ENCODE data around the gene DUSP10. TPM values are rescaled to one million over a fixed set of nuclear protein-coding genes. Genes with fewer than 3 reads are reported as not detected.

DUSP10 gene
- total RNA-seq, 6 experiments from 2014 or later: 7.7 to 22.3 (median 16.3) TPM

DNA sequence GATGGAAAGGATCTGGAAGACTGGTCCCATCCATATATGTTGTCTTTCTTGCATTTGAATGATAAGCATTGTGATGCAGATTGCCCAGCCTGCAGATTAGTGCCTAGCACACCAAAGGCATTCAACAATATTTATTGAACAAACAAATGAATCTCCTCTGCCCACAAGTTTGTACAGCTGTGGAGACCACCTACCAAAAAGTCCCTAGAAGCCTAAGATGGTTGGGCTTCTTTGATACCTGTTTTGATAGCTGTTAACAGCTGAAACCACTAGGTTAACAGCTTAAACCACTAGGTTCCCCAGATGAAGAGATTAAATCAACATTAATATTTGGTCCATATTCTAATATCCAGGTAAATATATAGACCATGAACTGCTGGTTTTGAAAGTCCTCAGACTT lies 9.8 kb downstream of the DUSP10 start:
- intact Hi-C loops (cut with DNase I): no loop called here
- ATAC-seq (no peak), DNase-seq (no peak)
- Histone ChIP-seq H3K4me3 (no peak overlapping the region), H3K9me3 (no peaks in the 10 kb centered on the region), H3K27ac (no peak overlapping the region), H3K27me3 (no peaks in the 10 kb centered on the region), H3K4me1 (peaks cover 0 to 54% (median 27%) of the 10 kb centered on the region in 4 donors), H3K36me3 (peaks cover 0 to 6% (median 1%) of the 10 kb centered on the region in 4 donors)
- TF ChIP-seq, protein P1, sequence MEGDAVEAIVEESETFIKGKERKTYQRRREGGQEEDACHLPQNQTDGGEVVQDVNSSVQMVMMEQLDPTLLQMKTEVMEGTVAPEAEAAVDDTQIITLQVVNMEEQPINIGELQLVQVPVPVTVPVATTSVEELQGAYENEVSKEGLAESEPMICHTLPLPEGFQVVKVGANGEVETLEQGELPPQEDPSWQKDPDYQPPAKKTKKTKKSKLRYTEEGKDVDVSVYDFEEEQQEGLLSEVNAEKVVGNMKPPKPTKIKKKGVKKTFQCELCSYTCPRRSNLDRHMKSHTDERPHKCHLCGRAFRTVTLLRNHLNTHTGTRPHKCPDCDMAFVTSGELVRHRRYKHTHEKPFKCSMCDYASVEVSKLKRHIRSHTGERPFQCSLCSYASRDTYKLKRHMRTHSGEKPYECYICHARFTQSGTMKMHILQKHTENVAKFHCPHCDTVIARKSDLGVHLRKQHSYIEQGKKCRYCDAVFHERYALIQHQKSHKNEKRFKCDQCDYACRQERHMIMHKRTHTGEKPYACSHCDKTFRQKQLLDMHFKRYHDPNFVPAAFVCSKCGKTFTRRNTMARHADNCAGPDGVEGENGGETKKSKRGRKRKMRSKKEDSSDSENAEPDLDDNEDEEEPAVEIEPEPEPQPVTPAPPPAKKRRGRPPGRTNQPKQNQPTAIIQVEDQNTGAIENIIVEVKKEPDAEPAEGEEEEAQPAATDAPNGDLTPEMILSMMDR (IDR thresholded peaks at IDR 0.05): no peak
- TF ChIP-seq POLR2A (IDR thresholded peaks at IDR 0.05): no peak

DNA sequence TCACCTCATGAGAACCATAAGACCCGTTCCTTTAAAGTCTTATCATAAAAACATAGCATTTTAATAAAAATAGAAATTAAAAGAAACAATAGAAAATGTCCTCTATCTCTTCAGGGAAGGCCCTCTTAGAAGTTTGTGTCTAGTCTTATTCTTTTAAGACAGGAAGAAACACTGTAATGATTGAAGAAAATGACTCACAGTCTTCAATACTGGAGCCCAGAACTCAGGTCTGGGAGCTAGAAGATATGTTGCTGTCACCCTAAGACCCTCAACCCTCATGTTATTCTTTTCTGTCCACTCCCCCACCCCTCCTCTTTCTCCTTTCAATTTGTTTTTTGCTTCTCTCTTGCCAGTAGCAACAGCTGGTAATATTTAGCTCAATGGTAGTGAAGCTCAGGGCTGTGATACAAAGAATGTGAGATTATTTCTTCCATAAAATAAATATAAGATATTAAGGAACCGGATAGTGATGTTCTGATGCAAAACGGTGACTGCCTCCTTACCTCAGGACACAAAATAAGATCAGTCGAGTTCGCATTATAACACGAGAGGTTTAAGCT lies 12.0 kb downstream of the DUSP10 start:
- H3K9me3 ChIP-seq: no peaks in the 10 kb centered on the region
- H3K27ac ChIP-seq: peak overlapping the region in 1 of 3 donors; percentile 21
- intact Hi-C loops (cut with DNase I): no loop called here
- no peaks in the 10 kb centered on the region for H3K36me3 ChIP-seq
- H3K27me3 ChIP-seq: no peaks in the 10 kb centered on the region
- no peak for DNase-seq
- H3K4me1 ChIP-seq: peaks cover 0 to 62% (median 17%) of the 10 kb centered on the region in 4 donors
- ATAC-seq: no peak
- TF ChIP-seq POLR2A (IDR thresholded peaks at IDR 0.05): no peak
- 81% methylated on average over 6 of the region's 6 CpGs for WGBS (ENCODE audit: insufficient coverage, low coverage, low lambda C conversion rate, missing lambda C conversion rate)
- H3K4me3 ChIP-seq: no peak overlapping the region

DNA sequence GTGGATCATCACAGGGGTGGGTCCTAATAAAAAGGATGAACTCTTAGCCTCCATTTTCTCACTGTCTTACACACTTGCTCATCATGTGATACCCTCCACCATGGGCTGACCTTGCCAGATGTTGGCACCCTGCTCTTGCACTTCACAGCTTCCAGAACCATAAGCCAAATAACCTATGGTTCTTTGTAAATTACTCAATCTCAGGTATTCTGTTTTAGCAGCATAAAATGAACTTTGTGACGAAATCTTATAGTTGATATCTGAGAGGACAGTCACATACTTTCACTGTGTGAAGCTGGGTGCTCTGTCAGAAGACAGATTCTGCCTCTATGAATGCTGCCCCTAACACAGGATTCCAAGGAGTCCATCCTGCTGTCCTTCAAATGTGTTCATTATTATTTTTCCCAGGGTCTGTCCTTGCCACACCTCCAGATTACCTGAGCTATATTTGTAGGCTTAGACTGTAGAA lies 13.8 kb downstream of the DUSP10 start:
- ATAC-seq (peak; percentile 39 to 61 (median 50)), DNase-seq (peak in 1 of 3 donors; percentile 58)
- Histone ChIP-seq H3K9me3 (no peaks in the 10 kb centered on the region), H3K4me3 (no peak overlapping the region), H3K27ac (peak overlapping the region in 2 of 3 donors; percentile 42 to 52), H3K27me3 (no peaks in the 10 kb centered on the region), H3K4me1 (peaks cover 0 to 65% (median 15%) of the 10 kb centered on the region in 4 donors), H3K36me3 (no peaks in the 10 kb centered on the region)
- intact Hi-C loops (cut with DNase I): no loop called here
- TF ChIP-seq, protein P1 (IDR thresholded peaks at IDR 0.05): no peak
- peak; percentile 22 for TF ChIP-seq POLR2A (IDR thresholded peaks at IDR 0.05)
- WGBS (ENCODE audit: insufficient coverage, low coverage, low lambda C conversion rate, missing lambda C conversion rate): 33% methylated on average over 1 of the region's 1 CpG

DNA sequence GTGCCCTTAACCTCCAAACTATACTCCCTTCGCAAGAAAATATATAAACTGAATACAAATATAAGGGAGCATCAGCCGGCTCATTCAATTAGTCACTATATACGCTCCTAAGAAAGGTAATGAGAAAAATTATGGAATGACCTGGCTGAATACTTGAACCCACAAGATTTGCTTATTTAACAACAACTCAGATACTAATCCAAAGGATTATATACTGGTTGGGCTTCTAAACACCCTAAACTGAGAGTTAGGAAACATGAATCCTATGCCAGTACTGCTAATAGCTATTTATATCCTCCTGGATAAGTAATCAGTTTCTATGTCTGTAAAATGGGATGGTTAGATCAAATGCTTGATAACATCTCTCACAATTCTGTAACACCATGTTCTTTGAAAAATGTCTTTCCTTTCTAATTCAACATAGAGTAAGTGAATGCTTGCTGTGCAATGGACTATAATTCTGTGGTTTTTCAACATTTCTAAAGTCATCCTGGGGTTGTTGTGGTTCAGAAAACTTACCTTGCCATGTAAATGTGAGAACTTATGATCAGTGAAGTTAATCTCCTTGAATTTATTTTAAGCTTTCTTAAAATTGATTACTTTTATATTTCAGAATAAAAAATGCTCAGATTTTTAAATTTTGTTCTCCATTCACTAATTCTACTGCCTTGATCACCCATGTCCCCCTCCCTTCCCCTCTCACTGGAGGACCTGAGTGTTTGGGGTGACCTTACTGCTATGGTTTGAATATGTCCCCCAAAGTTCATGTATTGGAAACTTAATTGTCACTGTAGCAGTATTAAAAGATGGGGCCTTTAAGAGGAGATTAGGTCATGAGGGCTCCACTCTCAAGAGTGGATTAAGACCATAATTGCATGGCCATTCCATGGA lies 14.5 kb downstream of the DUSP10 start:
- ATAC-seq (no peak), DNase-seq (no peak)
- Histone ChIP-seq H3K36me3 (no peaks in the 10 kb centered on the region), H3K4me1 (peaks cover 0 to 65% (median 15%) of the 10 kb centered on the region in 4 donors), H3K4me3 (no peak overlapping the region), H3K27ac (peak overlapping the region in 1 of 3 donors; percentile 52), H3K27me3 (no peaks in the 10 kb centered on the region), H3K9me3 (no peaks in the 10 kb centered on the region)
- intact Hi-C loops (cut with DNase I): no loop called here
- TF ChIP-seq, protein P1 (IDR thresholded peaks at IDR 0.05): no peak
- TF ChIP-seq POLR2A (IDR thresholded peaks at IDR 0.05): no peak
- WGBS (ENCODE audit: insufficient coverage, low coverage, low lambda C conversion rate, missing lambda C conversion rate): 100% methylated on average over 3 of the region's 3 CpGs
